22Rv1 (cell line): Measurements from ENCODE around the gene SMAD5.

Source experiments
- ZFX ChIP-seq: fragments of 450-650 bp; IDR thresholded peaks from 2 replicates; pipeline ENCODE4 v1.6.1; 2017; ENCODE audit warnings: antibody characterized with exemption, borderline replicate concordance
- TF ChIP-seq, protein P1 (sequence below): fragments of 450-650 bp; IDR thresholded peaks from 2 replicates; pipeline ENCODE4 v1.5.1; 2017; ENCODE audit warnings: mild to moderate bottlenecking

DNA sequence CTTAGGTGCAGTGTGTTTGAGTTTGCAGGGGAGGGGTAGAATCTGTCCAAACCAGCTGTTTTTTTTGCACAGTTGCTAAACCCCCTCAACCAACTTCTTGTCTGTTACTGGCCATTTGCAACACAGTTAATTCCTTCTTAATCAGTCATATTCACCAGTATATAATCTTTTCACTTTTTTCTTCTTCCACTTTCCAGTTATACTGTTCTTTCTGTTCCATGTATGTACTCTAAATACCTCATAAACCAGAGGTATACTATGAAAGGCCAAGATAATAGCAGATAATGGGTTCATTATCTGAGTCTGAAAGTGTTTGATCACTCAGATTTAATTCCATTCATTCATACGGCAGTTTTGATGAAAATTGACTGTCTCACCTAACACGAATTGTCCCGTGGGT is 11.1 kb downstream of the SMAD5 start:
- TF ChIP-seq, protein P1, sequence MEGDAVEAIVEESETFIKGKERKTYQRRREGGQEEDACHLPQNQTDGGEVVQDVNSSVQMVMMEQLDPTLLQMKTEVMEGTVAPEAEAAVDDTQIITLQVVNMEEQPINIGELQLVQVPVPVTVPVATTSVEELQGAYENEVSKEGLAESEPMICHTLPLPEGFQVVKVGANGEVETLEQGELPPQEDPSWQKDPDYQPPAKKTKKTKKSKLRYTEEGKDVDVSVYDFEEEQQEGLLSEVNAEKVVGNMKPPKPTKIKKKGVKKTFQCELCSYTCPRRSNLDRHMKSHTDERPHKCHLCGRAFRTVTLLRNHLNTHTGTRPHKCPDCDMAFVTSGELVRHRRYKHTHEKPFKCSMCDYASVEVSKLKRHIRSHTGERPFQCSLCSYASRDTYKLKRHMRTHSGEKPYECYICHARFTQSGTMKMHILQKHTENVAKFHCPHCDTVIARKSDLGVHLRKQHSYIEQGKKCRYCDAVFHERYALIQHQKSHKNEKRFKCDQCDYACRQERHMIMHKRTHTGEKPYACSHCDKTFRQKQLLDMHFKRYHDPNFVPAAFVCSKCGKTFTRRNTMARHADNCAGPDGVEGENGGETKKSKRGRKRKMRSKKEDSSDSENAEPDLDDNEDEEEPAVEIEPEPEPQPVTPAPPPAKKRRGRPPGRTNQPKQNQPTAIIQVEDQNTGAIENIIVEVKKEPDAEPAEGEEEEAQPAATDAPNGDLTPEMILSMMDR: no peak
- no peak for TF ChIP-seq ZFX
